PC-3 (cell line): Measurements from ENCODE around the gene LIMA1. TPM values are rescaled to one million over a fixed set of nuclear protein-coding genes. Genes with fewer than 3 reads are reported as not detected.

Experiments used
- ATAC-seq: fragments of 200-7000 bp; cut with Tn5 transposase; 2 replicates; pipeline ENCODE4 v1.9.1; 2020; ENCODE audit warnings: mild to moderate bottlenecking, moderate library complexity
- BruUV-seq: library from RNA; stranded (reverse); fragments of 400-500 nt; replicated peaks from 2 replicates; lab custom pipeline; 2021; lab: Mats Ljungman, UMichigan
- CTCF ChIA-PET: fragments of 300-600 bp; sonication (Branson Sonifier 250); formaldehyde crosslinking; loops from one replicate; lab custom pipeline; 2022; ENCODE audit warnings: antibody characterized with exemption; lab: Charles Lee
- POLR2A ChIA-PET: fragments of 300-600 bp; sonication (Branson Sonifier 250); formaldehyde crosslinking; loops from one replicate; lab custom pipeline; 2022; ENCODE audit warnings: antibody characterized with exemption; ENCODE audit not compliant: unreplicated experiment; lab: Charles Lee
- DNase-seq: peaks from one replicate; pipeline ENCODE4 v3.0.0-alpha.2; 2015
- H2AFZ ChIP-seq: fragments of 300-600 bp; sonication (generic); 2 replicates; pipeline ENCODE4 v1.6.0; 2016; ENCODE audit warnings: antibody characterized with exemption, low read length
- H3F3A ChIP-seq: fragments of 300-600 bp; sonication (generic); one replicate; pipeline ENCODE4 v1.6.0; 2017; ENCODE audit warnings: antibody characterized with exemption, low read length, control low read depth, mild to moderate bottlenecking; ENCODE audit not compliant: unreplicated experiment
- H3K27ac ChIP-seq: fragments of 300-600 bp; sonication (generic); 2 replicates; pipeline ENCODE4 v1.5.1; 2016; ENCODE audit warnings: mild to moderate bottlenecking, low read length
- H3K27me3 ChIP-seq: fragments of 300-600 bp; sonication (generic); 2 replicates; pipeline ENCODE4 v1.6.1; 2016; ENCODE audit warnings: low read length, mixed read lengths
- H3K36me3 ChIP-seq: fragments of 300-600 bp; sonication (generic); 2 replicates; pipeline ENCODE4 v1.6.1; 2016; ENCODE audit warnings: low read depth, mixed run types, low read length, mixed read lengths
- H3K4me1 ChIP-seq: fragments of 300-600 bp; sonication (generic); 2 replicates; pipeline ENCODE4 v1.5.1; 2016; ENCODE audit warnings: low read length; ENCODE audit not compliant: insufficient read depth
- H3K4me2 ChIP-seq: fragments of 300-600 bp; sonication (generic); 2 replicates; pipeline ENCODE4 v1.6.0; 2016; ENCODE audit warnings: low read length
- H3K4me3 ChIP-seq: fragments of 300-600 bp; sonication (generic); 2 replicates; pipeline ENCODE4 v1.5.1; 2016; ENCODE audit warnings: mild to moderate bottlenecking, low read length, mixed read lengths
- H3K79me2 ChIP-seq: fragments of 300-600 bp; sonication (generic); 2 replicates; pipeline ENCODE4 v1.6.1; 2017; ENCODE audit warnings: low read length, mixed read lengths
- H3K9ac ChIP-seq: fragments of 300-600 bp; sonication (generic); 2 replicates; pipeline ENCODE4 v1.6.0; 2016; ENCODE audit warnings: mild to moderate bottlenecking, low read length
- H3K9me2 ChIP-seq: fragments of 300-600 bp; sonication (generic); replicated peaks from 2 replicates; pipeline ENCODE4 v1.6.1; 2016; ENCODE audit warnings: mixed run types, low read length, mixed read lengths
- H3K9me3 ChIP-seq: fragments of 300-600 bp; sonication (generic); 2 replicates; pipeline ENCODE4 v1.6.1; 2016; ENCODE audit warnings: low read length, mixed read lengths
- H4K20me1 ChIP-seq: fragments of 300-600 bp; sonication (generic); 2 replicates; pipeline ENCODE4 v1.6.1; 2016; ENCODE audit warnings: low read length, mixed read lengths
- CTCF ChIP-seq: fragments of 300-600 bp; sonication (generic); conservative IDR thresholded peaks from 2 replicates; pipeline ENCODE4 v1.5.1; 2017; ENCODE audit warnings: antibody characterized with exemption, low read depth, mild to moderate bottlenecking, low read length
- EZH2 ChIP-seq: fragments of 300-600 bp; sonication (generic); IDR thresholded peaks from one replicate; pipeline ENCODE4 v1.6.1; 2017; ENCODE audit warnings: antibody characterized with exemption, mild to moderate bottlenecking, low read length; ENCODE audit not compliant: unreplicated experiment
- EZH2phosphoT487 ChIP-seq: fragments of 300-600 bp; sonication (generic); IDR thresholded peaks from 2 replicates; pipeline ENCODE4 v1.6.1; 2018; ENCODE audit warnings: mild to moderate bottlenecking, antibody characterized with exemption, low read length, borderline replicate concordance
- intact Hi-C: fragments of 100-400 bp; cut with micrococcal nuclease; formaldehyde crosslinking; loops from 2 replicates; pipeline ENCODE4 v1.9.0; 2023
- total RNA-seq: library from RNA; depleted of rRNA; stranded (reverse); fragments of >200 nt; gene quantifications from 2 replicates; pipeline ENCODE4 v1.2.3, GENCODE V29; 2014

Gene LIMA1
- total RNA-seq, 1 experiment from 2014 or later: 45.1 TPM

GRCh38 chr12:50240792-50241114, 42.6 kb downstream of the LIMA1 start:
- peak overlapping the region; percentile 26 for H3K9ac ChIP-seq
- H3K27me3 ChIP-seq: no peaks in the 10 kb centered on the region
- TF ChIP-seq EZH2phosphoT487: no peak
- no peak for TF ChIP-seq EZH2
- no peak for TF ChIP-seq CTCF
- CTCF ChIA-PET: no interaction called here
- no peak overlapping the region for H2AFZ ChIP-seq
- peaks cover 9% of the 10 kb centered on the region for H3F3A ChIP-seq
- ATAC-seq: no peak
- H3K4me2 ChIP-seq: peak overlapping the region; percentile 78
- H3K36me3 ChIP-seq: peaks cover 5% of the 10 kb centered on the region; the same call in 1 of the 2 replicates
- no peak for DNase-seq
- H3K9me2 ChIP-seq: no peaks in the 10 kb centered on the region
- peak overlapping the region; percentile 40; the same call in 1 of the 2 replicates for H3K4me3 ChIP-seq
- intact Hi-C loops: loop anchor here (2.0 to 5.0 kb wide), 3 partner anchors 18 to 58 kb away; no protein-coding TSS in a partner anchor
- POLR2A ChIA-PET: interaction anchor here (0.6 kb wide), 1 partner anchor 37 kb away, joined by 4 read pairs; no protein-coding TSS in a partner anchor
- H3K79me2 ChIP-seq: no peaks in the 10 kb centered on the region; the same call in 1 of the 2 replicates
- H3K27ac ChIP-seq: peak overlapping the region; percentile 88
- no peaks in the 10 kb centered on the region for H4K20me1 ChIP-seq
- BruUV-seq: no TSS peak
- H3K4me1 ChIP-seq: peaks cover 41% of the 10 kb centered on the region
- no peaks in the 10 kb centered on the region for H3K9me3 ChIP-seq

- intact Hi-C loops: loop anchor here (2.0 to 5.0 kb wide), 3 partner anchors 19 to 58 kb away; no protein-coding TSS in a partner anchor
- Histone ChIP-seq H3K27me3 (no peaks in the 10 kb centered on the region), H3K9me3 (no peaks in the 10 kb centered on the region), H3K9me2 (no peaks in the 10 kb centered on the region), H3F3A (peaks cover 9% of the 10 kb centered on the region), H3K9ac (peak overlapping the region; percentile 26; the same call in 1 of the 2 replicates), H2AFZ (no peak overlapping the region), H3K4me2 (peak overlapping the region; percentile 78), H3K27ac (peak overlapping the region; percentile 88), H3K36me3 (peaks cover 5% of the 10 kb centered on the region; the same call in 1 of the 2 replicates), H3K79me2 (no peaks in the 10 kb centered on the region), H4K20me1 (no peaks in the 10 kb centered on the region), H3K4me3 (0 out of 2 replicates have a peak overlapping the region, but pooled peaks have one; percentile 40), H3K4me1 (peaks cover 41% of the 10 kb centered on the region)
- TF ChIP-seq EZH2phosphoT487: no peak
- no peak for TF ChIP-seq EZH2
- TF ChIP-seq CTCF: no peak
- DNase-seq (no peak), ATAC-seq (no peak)
- ChIA-PET CTCF (no interaction called here), POLR2A (interaction anchor here (0.6 kb wide), 1 partner anchor 37 kb away, joined by 4 read pairs; no protein-coding TSS in a partner anchor)
- BruUV-seq: no TSS peak
Measured at GRCh38 chr12:50240096-50240791, 43.1 kb downstream of the LIMA1 start.

GRCh38 chr12:50239355-50239891, 43.9 kb downstream of the LIMA1 start:
- Histone ChIP-seq H3K4me1 (peaks cover 40% of the 10 kb centered on the region), H3K9me2 (no peaks in the 10 kb centered on the region), H3K79me2 (no peaks in the 10 kb centered on the region), H3K4me3 (no peak overlapping the region), H2AFZ (no peak overlapping the region), H3K36me3 (0 out of 2 replicates have a peak, but pooled peaks cover under 1% of the 10 kb centered on the region), H3K27me3 (no peaks in the 10 kb centered on the region), H3K9me3 (no peaks in the 10 kb centered on the region), H3K4me2 (no peak overlapping the region), H3K9ac (no peak overlapping the region), H3K27ac (no peak overlapping the region), H3F3A (peaks cover 9% of the 10 kb centered on the region), H4K20me1 (no peaks in the 10 kb centered on the region)
- DNase-seq (no peak), ATAC-seq (no peak)
- intact Hi-C loops: no loop called here
- TF ChIP-seq CTCF (no peak), EZH2phosphoT487 (no peak), EZH2 (no peak)
- no TSS peak for BruUV-seq
- POLR2A ChIA-PET: no interaction called here
- CTCF ChIA-PET: no interaction called here
